Gastrocnemius medialis (tissue), 4 donors: ENCODE data around the gene LARP1. TPM values are rescaled to one million over a fixed set of nuclear protein-coding genes. Genes with fewer than 3 reads are reported as not detected.

Experiments
- ATAC-seq, 2 donors: fragments of 150-250 bp; one replicate each; pipeline ENCODE4 v1.9.1; 2016
- DNase-seq, 2 donors: peaks; one replicate each; pipeline ENCODE4 v3.0.0-alpha.2; 2019
- H3K27ac ChIP-seq, 4 donors: fragments of 200-600 bp; sonication (generic); 1 replicate in 1 of 4; 2 replicates in 3 of 4; pipeline ENCODE4 v1.5.1; 2016 to 2018; ENCODE audit warnings: mild to moderate bottlenecking in 2 of 4, moderate library complexity in 1 of 4
- H3K27me3 ChIP-seq, 3 donors: fragments of 200-600 bp; sonication (generic) in 2 of 3; 1 replicate in 1 of 3; 2 replicates in 2 of 3; pipeline versions ENCODE4 v1.5.1 to v1.6.0; 2016 to 2019; ENCODE audit warnings: mild to moderate bottlenecking in 1 of 3, moderate library complexity in 1 of 3
- H3K36me3 ChIP-seq, 2 donors: fragments of 200-600 bp; sonication (generic) in 1 of 2; one replicate each; pipeline ENCODE4 v1.5.1; 2017 to 2018
- H3K4me1 ChIP-seq, 2 donors: fragments of 200-600 bp; sonication (generic) in 1 of 2; one replicate each; pipeline ENCODE4 v1.5.1; 2016 to 2017; ENCODE audit warnings: mild to moderate bottlenecking in 2 of 2
- H3K4me3 ChIP-seq, 4 donors: fragments of 200-600 bp; sonication (generic) in 3 of 4; 1 replicate in 1 of 4; 2 replicates in 3 of 4; pipeline ENCODE4 v1.5.1; 2016 to 2019; ENCODE audit warnings: mild to moderate bottlenecking in 2 of 4
- H3K9me3 ChIP-seq, 3 donors: fragments of 200-600 bp; sonication (generic) in 2 of 3; 1 replicate in 1 of 3; 2 replicates in 2 of 3; pipeline ENCODE4 v1.5.1; 2016 to 2019
- CTCF ChIP-seq, 5 experiments: fragments of 450-650 bp in 3 of 5; fragments of 200-600 bp in 2 of 5; sonication (generic) in 2 of 5; IDR thresholded peaks in 4 of 5; conservative IDR thresholded peaks in 1 of 5; 1 replicate in 4 of 5; 2 replicates in 1 of 5; pipeline ENCODE4 v1.5.1; 2016 to 2019; ENCODE audit warnings: antibody characterized with exemption in 5 of 5, mild to moderate bottlenecking in 3 of 5, moderate library complexity in 3 of 5
- POLR2A ChIP-seq, 2 donors: fragments of 450-650 bp; IDR thresholded peaks; one replicate each; pipeline ENCODE4 v1.6.1; 2017; ENCODE audit warnings: antibody characterized with exemption in 2 of 2, mild to moderate bottlenecking in 2 of 2, moderate library complexity in 2 of 2
- in situ Hi-C, 4 donors: fragments of 200-750 bp; cut with MboI; loops; one replicate each; pipeline versions ENCODE4 v1.15.0 to v1.8.0; 2017; ENCODE audit warnings: low sequenced_read_pairs in 4 of 4
- intact Hi-C: fragments of 100-400 bp; cut with DNase I; formaldehyde crosslinking; loops from one replicate; pipeline ENCODE4 v1.15.1; 2023; ENCODE audit warnings: low total_unique reads
- total RNA-seq, 4 donors: library from RNA; depleted of rRNA; stranded (reverse); fragments of >200 nt; gene quantifications; one replicate each; pipeline versions ENCODE4 v1.1.0 to v1.2.3, GENCODE V29; 2016

LARP1 gene
- total RNA-seq, 4 donors from 2014 or later = 77.8 to 125 (median 119) TPM

- intact Hi-C loops (no loop called here), in situ Hi-C loops (no loop called here)
- peak overlapping the region; percentile 57 to 77 (median 62) for H3K27ac ChIP-seq
Measured at GRCh38 chr5:154740483-154740882, 14.7 kb upstream of the LARP1 start.

GRCh38 chr5:154740957-154741356, 14.2 kb upstream of the LARP1 start:
- peak; percentile 30 to 68 for DNase-seq
- Histone ChIP-seq H3K36me3 (no peaks in the 10 kb centered on the region), H3K27ac (peak overlapping the region; percentile 57 to 77 (median 62)), H3K4me3 (no peak overlapping the region), H3K4me1 (peaks cover 12 to 15% of the 10 kb centered on the region in 2 donors), H3K9me3 (no peaks in the 10 kb centered on the region), H3K27me3 (no peaks in the 10 kb centered on the region)
- TF ChIP-seq POLR2A (IDR thresholded peaks at IDR 0.05) (no peak), CTCF (IDR thresholded peaks at IDR 0.05 in 4 of 5, conservative IDR thresholded peaks at IDR 0.05 in 1 of 5) (no peak)
- intact Hi-C loops (no loop called here), in situ Hi-C loops (no loop called here)
- peak; percentile 94 for ATAC-seq

More at GRCh38 chr5:154740483-154740882, 14.7 kb upstream of the LARP1 start:
- Histone ChIP-seq H3K27me3 (no peaks in the 10 kb centered on the region), H3K4me1 (peaks cover 12 to 15% of the 10 kb centered on the region in 2 donors), H3K9me3 (no peaks in the 10 kb centered on the region), H3K36me3 (no peaks in the 10 kb centered on the region), H3K4me3 (no peak overlapping the region)
- TF ChIP-seq POLR2A (IDR thresholded peaks at IDR 0.05) (no peak), CTCF (IDR thresholded peaks at IDR 0.05 in 4 of 5, conservative IDR thresholded peaks at IDR 0.05 in 1 of 5) (no peak)
- DNase-seq = peak in 1 of 2 donors; percentile 60
- peak; percentile 13 to 39 for ATAC-seq

GRCh38 chr5:154741415-154741814, 13.8 kb upstream of the LARP1 start:
- DNase-seq (no peak), ATAC-seq (no peak)
- H3K4me1 ChIP-seq = peaks cover 12 to 15% of the 10 kb centered on the region in 2 donors
- in situ Hi-C loops (no loop called here), intact Hi-C loops (no loop called here)
- no peaks in the 10 kb centered on the region for H3K36me3 ChIP-seq
- no peak overlapping the region for H3K4me3 ChIP-seq
- no peaks in the 10 kb centered on the region for H3K27me3 ChIP-seq
- no peak for TF ChIP-seq POLR2A (IDR thresholded peaks at IDR 0.05)
- no peak for TF ChIP-seq CTCF (IDR thresholded peaks at IDR 0.05 in 4 of 5, conservative IDR thresholded peaks at IDR 0.05 in 1 of 5)
- H3K27ac ChIP-seq = peak overlapping the region; percentile 57 to 77 (median 62)
- no peaks in the 10 kb centered on the region for H3K9me3 ChIP-seq

GRCh38 chr5:154743812-154744211, 11.4 kb upstream of the LARP1 start:
- TF ChIP-seq CTCF (IDR thresholded peaks at IDR 0.05 in 4 of 5, conservative IDR thresholded peaks at IDR 0.05 in 1 of 5) (no peak), POLR2A (IDR thresholded peaks at IDR 0.05) (no peak)
- intact Hi-C loops = no loop called here

GRCh38 chr5:154745349-154745748, 9.8 kb upstream of the LARP1 start:
- Histone ChIP-seq H3K36me3 (no peaks in the 10 kb centered on the region), H3K27ac (no peak overlapping the region), H3K4me1 (peaks cover 12 to 13% of the 10 kb centered on the region in 2 donors), H3K27me3 (no peaks in the 10 kb centered on the region), H3K4me3 (no peak overlapping the region), H3K9me3 (no peaks in the 10 kb centered on the region)
- DNase-seq (no peak), ATAC-seq (no peak)
- in situ Hi-C loops = no loop called here
- intact Hi-C loops = no loop called here
- TF ChIP-seq CTCF (IDR thresholded peaks at IDR 0.05 in 4 of 5, conservative IDR thresholded peaks at IDR 0.05 in 1 of 5) = no peak
- TF ChIP-seq POLR2A (IDR thresholded peaks at IDR 0.05) = no peak

More at GRCh38 chr5:154743812-154744211, 11.4 kb upstream of the LARP1 start:
- ATAC-seq (no peak), DNase-seq (no peak)
- in situ Hi-C loops = no loop called here
- Histone ChIP-seq H3K4me1 (peaks cover 12 to 15% of the 10 kb centered on the region in 2 donors), H3K27ac (no peak overlapping the region), H3K36me3 (no peaks in the 10 kb centered on the region), H3K4me3 (no peak overlapping the region), H3K27me3 (no peaks in the 10 kb centered on the region), H3K9me3 (no peaks in the 10 kb centered on the region)
